GM06990 (cell line): ENCODE results near the gene PACC1.

Source experiments
- DNase-seq: peaks from one replicate; pipeline ENCODE4 v3.0.0-alpha.2; 2011; ENCODE audit not compliant: insufficient read length; ENCODE audit errors: extremely low read depth
- H3K27me3 ChIP-seq: replicated peaks from 2 replicates; pipeline ENCODE4 v1.6.0; 2011; ENCODE audit warnings: low read length; ENCODE audit not compliant: control insufficient read depth, insufficient read depth
- H3K36me3 ChIP-seq: 2 replicates; pipeline ENCODE4 v1.5.1; 2011; ENCODE audit warnings: low read length; ENCODE audit not compliant: control insufficient read depth, insufficient read depth
- H3K4me3 ChIP-seq: replicated peaks from 2 replicates; pipeline ENCODE4 v1.5.1; 2011; ENCODE audit warnings: low read depth, mild to moderate bottlenecking, control low read depth, low read length
- CTCF ChIP-seq: IDR thresholded peaks from 2 replicates; pipeline ENCODE4 v1.5.1; 2011; ENCODE audit warnings: low read length, control low read depth, mild to moderate bottlenecking, inconsistent platforms; ENCODE audit not compliant: insufficient read depth, poor library complexity, severe bottlenecking

Gene PACC1

GRCh38 chr1:212446333-212446732 is 31.6 kb upstream of the PACC1 start:
- H3K4me3 ChIP-seq: no peak overlapping the region
- DNase-seq: no peak
- no peaks in the 10 kb centered on the region for H3K27me3 ChIP-seq
- peaks cover 1% of the 10 kb centered on the region; the same call in 1 of the 2 replicates for H3K36me3 ChIP-seq
- no peak for TF ChIP-seq CTCF

GRCh38 chr1:212442408-212442807 is 27.7 kb upstream of the PACC1 start:
- Histone ChIP-seq H3K36me3 (peaks cover 1% of the 10 kb centered on the region; the same call in 1 of the 2 replicates), H3K27me3 (no peaks in the 10 kb centered on the region), H3K4me3 (no peak overlapping the region)
- DNase-seq: no peak
- no peak for TF ChIP-seq CTCF

- no peak for DNase-seq
- no peak for TF ChIP-seq CTCF
These were observed 25.7 kb upstream of the PACC1 start for GRCh38 chr1:212440419-212440818.

GRCh38 chr1:212438831-212439237 is 24.1 kb upstream of the PACC1 start:
- no peaks in the 10 kb centered on the region for H3K27me3 ChIP-seq
- no peak for DNase-seq
- H3K36me3 ChIP-seq: no peaks in the 10 kb centered on the region
- TF ChIP-seq CTCF: no peak
- H3K4me3 ChIP-seq: no peak overlapping the region

More at GRCh38 chr1:212440419-212440818, 25.7 kb upstream of the PACC1 start:
- H3K4me3 ChIP-seq: no peak overlapping the region
- H3K27me3 ChIP-seq: no peaks in the 10 kb centered on the region
- H3K36me3 ChIP-seq: peaks cover 1% of the 10 kb centered on the region; the same call in 1 of the 2 replicates

- DNase-seq: no peak
- no peak for TF ChIP-seq CTCF
- Histone ChIP-seq H3K36me3 (no peaks in the 10 kb centered on the region), H3K4me3 (no peak overlapping the region), H3K27me3 (no peaks in the 10 kb centered on the region)
These were observed 22.6 kb upstream of the PACC1 start for GRCh38 chr1:212437179-212437798.

GRCh38 chr1:212434992-212435391 is 20.3 kb upstream of the PACC1 start:
- no peaks in the 10 kb centered on the region for H3K36me3 ChIP-seq
- TF ChIP-seq CTCF: no peak
- no peak overlapping the region for H3K4me3 ChIP-seq
- no peak for DNase-seq
- H3K27me3 ChIP-seq: no peaks in the 10 kb centered on the region
